ENCODE data around the gene CHST3. TPM values are rescaled to one million over a fixed set of nuclear protein-coding genes. Genes with fewer than 3 reads are reported as not detected.

CHST3 gene
- total RNA-seq, 2 donors from 2014 or later: 34.9 to 37.7 TPM

GRCh38 chr10:72001033-72001395 is 36.8 kb downstream of the CHST3 start:
- intact Hi-C loops (cut with DNase I): loop anchor here in 1 of 2 donors (5.0 kb wide), 1 partner anchor 34 kb away; no protein-coding TSS in a partner anchor
- DNase-seq (ENCODE audit: low spot score): no peak

- no peak for DNase-seq (ENCODE audit: low spot score)
- intact Hi-C loops (cut with DNase I): loop anchor here in 1 of 2 donors (5.0 kb wide), 1 partner anchor 35 kb away; no protein-coding TSS in a partner anchor
Observed at GRCh38 chr10:72002354-72003295, 38.4 kb downstream of the CHST3 start.

- no peak for DNase-seq (ENCODE audit: low spot score)
- intact Hi-C loops (cut with DNase I): no loop called here
Observed at GRCh38 chr10:72006026-72006425, 41.8 kb downstream of the CHST3 start.

- intact Hi-C loops (cut with DNase I): no loop called here
- peak; percentile 85 for DNase-seq (ENCODE audit: low spot score)
Observed at GRCh38 chr10:72007246-72007892, 43.2 kb downstream of the CHST3 start.

- peak; percentile 76 for DNase-seq (ENCODE audit: low spot score)
- intact Hi-C loops (cut with DNase I): no loop called here
Observed at GRCh38 chr10:72008096-72008981, 44.1 kb downstream of the CHST3 start.

- intact Hi-C loops (cut with DNase I): no loop called here
- DNase-seq (ENCODE audit: low spot score): no peak
Observed at GRCh38 chr10:72009051-72009424, 44.8 kb downstream of the CHST3 start.

GRCh38 chr10:72009425-72010081 is 45.4 kb downstream of the CHST3 start:
- intact Hi-C loops (cut with DNase I): loop anchor here in 1 of 2 donors (5.0 kb wide), 1 partner anchor 37 kb away; no protein-coding TSS in a partner anchor
- DNase-seq (ENCODE audit: low spot score): peak; percentile 96

GRCh38 chr10:72010234-72010973 is 46.2 kb downstream of the CHST3 start:
- intact Hi-C loops (cut with DNase I): loop anchor here in 1 of 2 donors (5.0 kb wide), 1 partner anchor 38 kb away; no protein-coding TSS in a partner anchor
- DNase-seq (ENCODE audit: low spot score): no peak

- intact Hi-C loops (cut with DNase I): loop anchor here in 1 of 2 donors (5.0 kb wide), 1 partner anchor 39 kb away; no protein-coding TSS in a partner anchor
- DNase-seq (ENCODE audit: low spot score): no peak
Observed at GRCh38 chr10:72011016-72011415, 46.8 kb downstream of the CHST3 start.

- intact Hi-C loops (cut with DNase I): loop anchor here in 1 of 2 donors (5.0 kb wide), 1 partner anchor 39 kb away; no protein-coding TSS in a partner anchor
- no peak for DNase-seq (ENCODE audit: low spot score)
Observed at GRCh38 chr10:72011468-72011867, 47.3 kb downstream of the CHST3 start.

- intact Hi-C loops (cut with DNase I): loop anchor here in 1 of 2 donors (5.0 kb wide), 1 partner anchor 40 kb away; no protein-coding TSS in a partner anchor
- DNase-seq (ENCODE audit: low spot score): no peak
Observed at GRCh38 chr10:72011976-72012512, 47.8 kb downstream of the CHST3 start.

- intact Hi-C loops (cut with DNase I): loop anchor here in 1 of 2 donors (5.0 kb wide), 1 partner anchor 40 kb away; no protein-coding TSS in a partner anchor
- DNase-seq (ENCODE audit: low spot score): no peak
Observed at GRCh38 chr10:72012796-72013195, 48.6 kb downstream of the CHST3 start.

GRCh38 chr10:72013202-72013945 is 49.2 kb downstream of the CHST3 start:
- intact Hi-C loops (cut with DNase I): loop anchor here in 1 of 2 donors (5.0 kb wide), 1 partner anchor 41 kb away; no protein-coding TSS in a partner anchor
- DNase-seq (ENCODE audit: low spot score): no peak

GRCh38 chr10:72014197-72014596 is 50.0 kb downstream of the CHST3 start:
- intact Hi-C loops (cut with DNase I): loop anchor here in 1 of 2 donors (5.0 kb wide), 1 partner anchor 42 kb away; no protein-coding TSS in a partner anchor
- no peak for DNase-seq (ENCODE audit: low spot score)

- intact Hi-C loops (cut with DNase I): loop anchor here in 1 of 2 donors (5.0 kb wide), 1 partner anchor 43 kb away; no protein-coding TSS in a partner anchor
- DNase-seq (ENCODE audit: low spot score): no peak
Observed at GRCh38 chr10:72014785-72015480, 50.7 kb downstream of the CHST3 start.

GRCh38 chr10:72015841-72016240 is 51.6 kb downstream of the CHST3 start:
- intact Hi-C loops (cut with DNase I): no loop called here
- no peak for DNase-seq (ENCODE audit: low spot score)

All from posterior vena cava (tissue), 2 donors.